K562 (cell line): ENCODE data around the gene FYB1. TPM values are rescaled to one million over a fixed set of nuclear protein-coding genes. Genes with fewer than 3 reads are reported as not detected.
A peak's percentile ranks its signal among the peaks of the same experiment; 100 is the strongest.

ENCODE experiments used
- CEBPZ ChIP-seq: fragments of 150-350 bp; IDR thresholded peaks from 2 replicates; pipeline ENCODE4 v1.6.1; 2014; ENCODE audit warnings: low read depth, mild to moderate bottlenecking, low read length, borderline replicate concordance
- DDX20 ChIP-seq: fragments of 450-650 bp; IDR thresholded peaks from 2 replicates; pipeline ENCODE4 v1.6.1; 2016; ENCODE audit warnings: missing genetic modification characterization, low read depth, mild to moderate bottlenecking, missing compliant biosample characterization, moderate library complexity
- EGR1 ChIP-seq: fragments of 450-650 bp; conservative IDR thresholded peaks from 2 replicates; pipeline ENCODE4 v1.6.1; 2017; ENCODE audit warnings: mild to moderate bottlenecking
- ETV6 ChIP-seq, 3 experiments: fragments of 150-350 bp in 1 of 3; sonication (generic) in 1 of 3; formaldehyde crosslinking in 1 of 3; IDR thresholded peaks; 2 replicates each; pipeline versions ENCODE4 v1.6.1 to v1.8.0; 2014 to 2022; ENCODE audit warnings: borderline replicate concordance in 2 of 3, low read depth in 2 of 3, antibody characterized with exemption in 1 of 3, low read length in 1 of 3, mild to moderate bottlenecking in 1 of 3, missing genetic modification reagents in 1 of 3
- MEF2A ChIP-seq: IDR thresholded peaks from 2 replicates; pipeline ENCODE4 v1.6.1; 2011; ENCODE audit warnings: low read depth, mild to moderate bottlenecking, low read length, moderate library complexity; ENCODE audit not compliant: control insufficient read depth
- NFIC ChIP-seq: fragments of 450-650 bp; IDR thresholded peaks from 2 replicates; pipeline ENCODE4 v1.6.1; 2017; ENCODE audit warnings: mild to moderate bottlenecking, inconsistent platforms
- NUFIP1 ChIP-seq: fragments of 450-650 bp; IDR thresholded peaks from 2 replicates; pipeline ENCODE4 v1.6.1; 2018; ENCODE audit not compliant: partially characterized antibody
- ZNF282 ChIP-seq: sonication (generic); formaldehyde crosslinking; IDR thresholded peaks from 2 replicates; pipeline ENCODE4 v1.8.1; 2023; ENCODE audit warnings: missing genetic modification reagents
- ZNF561 ChIP-seq: fragments of 450-650 bp; formaldehyde crosslinking; conservative IDR thresholded peaks from 2 replicates; pipeline ENCODE4 v1.4.0; 2020; ENCODE audit warnings: mild to moderate bottlenecking, moderate library complexity
- ZNF695 ChIP-seq: fragments of 450-650 bp; formaldehyde crosslinking; IDR thresholded peaks from 2 replicates; pipeline ENCODE4 v1.4.0; 2020; ENCODE audit warnings: mild to moderate bottlenecking, moderate library complexity
- polyA plus RNA-seq, 8 experiments: library from polyadenylated mRNA; depleted of rRNA in 4 of 8; stranded (reverse) in 5 of 8; unstranded in 3 of 8; fragments of >200 nt; fragmentation: Nextera tagmentation in 2 of 8; fragmentation: Illumina TruSeq in 1 of 8; extraction: Ambion mirVana in 2 of 8; extraction: Trizol in 1 of 8; gene quantifications; 2 replicates each; pipeline versions ENCODE4 v1.2.1 to v1.2.3, GENCODE V29; 2011 to 2014; ENCODE audit warnings: inconsistent platforms in 1 of 8, missing spikeins in 1 of 8
- total RNA-seq, 7 experiments: library from RNA; depleted of rRNA in 6 of 7; stranded (reverse); fragments of >200 nt in 6 of 7; fragmentation: Illumina TruSeq in 2 of 7; extraction: Trizol in 2 of 7; gene quantifications; 2 replicates each; pipeline versions ENCODE4 v1.2.1 to v1.2.3, GENCODE V29; 2011 to 2021; ENCODE audit warnings: low replicate concordance in 1 of 7
- TF ChIP-seq, protein P1 (sequence below): fragments of 450-650 bp; IDR thresholded peaks from 2 replicates; pipeline ENCODE4 v1.6.1; 2016; ENCODE audit warnings: missing biosample characterization, missing genetic modification characterization

Gene FYB1
- total and polyA plus RNA-seq, 9 of the 15 experiments (the other 6 are each of a cell fraction or from before 2014, with no cell fraction given) = 4.7 to 31.5 (median 9.7) TPM

GRCh38 chr5:39114155-39114554, 105.2 kb downstream of the FYB1 start (continued):
- no peak for TF ChIP-seq ZNF282 (CRISPR knock-in tag)
- no peak for TF ChIP-seq ETV6 (IDR thresholded peaks at IDR 0.05; ENCODE audit: borderline replicate concordance in 1 of 2, low read depth in 2 of 2, low read length in 1 of 2)
- no peak for TF ChIP-seq ETV6 (CRISPR knock-in tag; IDR thresholded peaks at IDR 0.05; ENCODE audit: borderline replicate concordance)
- TF ChIP-seq ZNF695 (CRISPR knock-in tag) = no peak
- TF ChIP-seq, protein P1, sequence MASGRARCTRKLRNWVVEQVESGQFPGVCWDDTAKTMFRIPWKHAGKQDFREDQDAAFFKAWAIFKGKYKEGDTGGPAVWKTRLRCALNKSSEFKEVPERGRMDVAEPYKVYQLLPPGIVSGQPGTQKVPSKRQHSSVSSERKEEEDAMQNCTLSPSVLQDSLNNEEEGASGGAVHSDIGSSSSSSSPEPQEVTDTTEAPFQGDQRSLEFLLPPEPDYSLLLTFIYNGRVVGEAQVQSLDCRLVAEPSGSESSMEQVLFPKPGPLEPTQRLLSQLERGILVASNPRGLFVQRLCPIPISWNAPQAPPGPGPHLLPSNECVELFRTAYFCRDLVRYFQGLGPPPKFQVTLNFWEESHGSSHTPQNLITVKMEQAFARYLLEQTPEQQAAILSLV (tag) = no peak
- TF ChIP-seq EGR1 = peak; percentile 73
- TF ChIP-seq DDX20 (tag) = 0 out of 2 replicates have a peak, but pooled peaks have one; percentile 20
- TF ChIP-seq ZNF561 (CRISPR knock-in tag) = no peak
- TF ChIP-seq MEF2A = no peak
- no peak for TF ChIP-seq CEBPZ
- peak; percentile 93 for TF ChIP-seq NFIC
- no peak for TF ChIP-seq NUFIP1
